Fibroblast of lung (primary cell): ENCODE data around the gene EXOSC1. TPM values are rescaled to one million over a fixed set of nuclear protein-coding genes. Genes with fewer than 3 reads are reported as not detected.

Source experiments
- DNase-seq, 2 donors: peaks; one replicate each; pipeline versions ENCODE4 v3.0.0 to v3.0.0-alpha.2; 2010; ENCODE audit warnings: low read depth in 2 of 2
- H2AFZ ChIP-seq: 2 replicates; pipeline ENCODE4 v1.5.1; 2012; ENCODE audit warnings: low read length, control low read depth, inconsistent platforms
- H3K27ac ChIP-seq: 2 replicates; pipeline ENCODE4 v1.5.1; 2011; ENCODE audit warnings: low read length, control low read depth; ENCODE audit not compliant: insufficient read depth
- H3K27me3 ChIP-seq: 2 replicates; pipeline ENCODE4 v1.5.1; 2011; ENCODE audit warnings: mild to moderate bottlenecking, low read length; ENCODE audit not compliant: control insufficient read depth, insufficient read depth
- H3K36me3 ChIP-seq: 2 replicates; pipeline ENCODE4 v1.5.1; 2011; ENCODE audit warnings: low read length; ENCODE audit not compliant: control insufficient read depth, insufficient read depth
- H3K4me1 ChIP-seq: 2 replicates; pipeline ENCODE4 v1.5.1; 2011; ENCODE audit warnings: low read length; ENCODE audit not compliant: control insufficient read depth, insufficient read depth; ENCODE audit errors: extremely low read depth
- H3K4me2 ChIP-seq: 2 replicates; pipeline ENCODE4 v1.5.1; 2011; ENCODE audit warnings: low read length, control low read depth; ENCODE audit not compliant: insufficient read depth; ENCODE audit errors: extremely low read depth
- H3K4me3 ChIP-seq, 4 experiments: fragments of 200-600 bp in 1 of 4; sonication (generic) in 1 of 4; replicated peaks in 1 of 4; 2 replicates each; pipeline ENCODE4 v1.5.1; 2011 to 2016; ENCODE audit warnings: low read length in 4 of 4, low read depth in 3 of 4, mild to moderate bottlenecking in 3 of 4, control low read depth in 2 of 4, inconsistent platforms in 1 of 4, mixed read lengths in 1 of 4; ENCODE audit not compliant: insufficient read depth in 1 of 4; ENCODE audit errors: control extremely low read depth in 1 of 4
- H3K79me2 ChIP-seq: 2 replicates; pipeline ENCODE4 v1.5.1; 2012; ENCODE audit warnings: mild to moderate bottlenecking, low read length, inconsistent platforms; ENCODE audit not compliant: control insufficient read depth, insufficient read depth
- H3K9ac ChIP-seq: 2 replicates; pipeline ENCODE4 v1.5.1; 2011; ENCODE audit warnings: mild to moderate bottlenecking, low read length, control low read depth; ENCODE audit not compliant: insufficient read depth
- H3K9me3 ChIP-seq: 2 replicates; pipeline ENCODE4 v1.5.1; 2012; ENCODE audit warnings: low read depth, low read length; ENCODE audit not compliant: control insufficient read depth, insufficient read depth
- H4K20me1 ChIP-seq: 2 replicates; pipeline ENCODE4 v1.5.1; 2011; ENCODE audit warnings: low read length; ENCODE audit not compliant: control insufficient read depth, insufficient read depth; ENCODE audit errors: extremely low read depth
- EZH2 ChIP-seq: IDR thresholded peaks from 2 replicates; pipeline ENCODE4 v1.5.1; 2012; ENCODE audit warnings: low read length, control low read depth, mild to moderate bottlenecking; ENCODE audit errors: missing control alignments
- polyA plus RNA-seq, 2 donors: library from polyadenylated mRNA; depleted of rRNA in 1 of 2; stranded (reverse) in 1 of 2; unstranded in 1 of 2; fragments of >200 nt; gene quantifications; 2 replicates each; pipeline ENCODE4 v1.2.1, GENCODE V29; 2011 to 2012; ENCODE audit warnings: missing spikeins in 1 of 2
- total RNA-seq: library from RNA; depleted of rRNA; stranded (reverse); fragments of >200 nt; gene quantifications from 2 replicates; pipeline ENCODE4 v1.2.1, GENCODE V29; 2014
- TF ChIP-seq, protein P1 (sequence below), 2 donors: IDR thresholded peaks in 1 of 2; conservative IDR thresholded peaks in 1 of 2; 1 replicate in 1 of 2; 2 replicates in 1 of 2; pipeline ENCODE4 v1.5.1; 2011 to 2012; ENCODE audit warnings: low read length in 2 of 2, control low read depth in 1 of 2, inconsistent platforms in 1 of 2, low read depth in 1 of 2, mild to moderate bottlenecking in 1 of 2

The EXOSC1 gene
- total and polyA plus RNA-seq, 2 donors (not counting 1 experiment from before 2014, with no cell fraction given), result 32.7 to 39.5 TPM

DNA sequence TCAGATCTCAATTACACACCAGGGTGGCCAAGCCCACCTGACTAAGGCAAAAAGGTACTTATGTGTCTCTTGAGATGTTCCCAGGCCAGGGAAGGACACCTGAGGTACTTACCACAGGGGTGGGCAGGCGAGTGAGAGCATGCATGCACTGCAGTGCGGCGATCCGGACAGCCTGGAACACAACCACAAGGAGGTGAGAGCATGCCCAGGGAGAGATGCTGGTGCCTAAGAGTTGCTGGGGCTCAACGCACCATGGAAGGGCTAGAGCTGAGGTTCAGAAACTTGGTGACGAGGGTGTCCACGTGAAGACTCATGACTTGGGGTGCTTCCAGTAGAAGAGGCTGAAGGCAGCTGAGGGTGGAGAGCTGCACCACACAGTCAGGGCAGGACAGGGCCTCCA lies 13.3 kb upstream of the EXOSC1 start:
- peaks cover 2% of the 10 kb centered on the region for H3K4me1 ChIP-seq
- H3K79me2 ChIP-seq, result peaks cover 2% of the 10 kb centered on the region
- no peak for TF ChIP-seq EZH2
- TF ChIP-seq, protein P1, sequence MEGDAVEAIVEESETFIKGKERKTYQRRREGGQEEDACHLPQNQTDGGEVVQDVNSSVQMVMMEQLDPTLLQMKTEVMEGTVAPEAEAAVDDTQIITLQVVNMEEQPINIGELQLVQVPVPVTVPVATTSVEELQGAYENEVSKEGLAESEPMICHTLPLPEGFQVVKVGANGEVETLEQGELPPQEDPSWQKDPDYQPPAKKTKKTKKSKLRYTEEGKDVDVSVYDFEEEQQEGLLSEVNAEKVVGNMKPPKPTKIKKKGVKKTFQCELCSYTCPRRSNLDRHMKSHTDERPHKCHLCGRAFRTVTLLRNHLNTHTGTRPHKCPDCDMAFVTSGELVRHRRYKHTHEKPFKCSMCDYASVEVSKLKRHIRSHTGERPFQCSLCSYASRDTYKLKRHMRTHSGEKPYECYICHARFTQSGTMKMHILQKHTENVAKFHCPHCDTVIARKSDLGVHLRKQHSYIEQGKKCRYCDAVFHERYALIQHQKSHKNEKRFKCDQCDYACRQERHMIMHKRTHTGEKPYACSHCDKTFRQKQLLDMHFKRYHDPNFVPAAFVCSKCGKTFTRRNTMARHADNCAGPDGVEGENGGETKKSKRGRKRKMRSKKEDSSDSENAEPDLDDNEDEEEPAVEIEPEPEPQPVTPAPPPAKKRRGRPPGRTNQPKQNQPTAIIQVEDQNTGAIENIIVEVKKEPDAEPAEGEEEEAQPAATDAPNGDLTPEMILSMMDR (conservative IDR thresholded peaks at IDR 0.05 in 1 of 2, IDR thresholded peaks at IDR 0.05 in 1 of 2; ENCODE audit: low read depth in 1 of 2, low read length in 2 of 2), result no peak
- H3K27ac ChIP-seq, result no peak overlapping the region
- no peak overlapping the region for H3K9ac ChIP-seq
- H3K27me3 ChIP-seq, result no peaks in the 10 kb centered on the region
- no peak for DNase-seq
- H3K4me3 ChIP-seq, result no peak overlapping the region
- no peak overlapping the region for H2AFZ ChIP-seq
- no peaks in the 10 kb centered on the region for H4K20me1 ChIP-seq
- no peaks in the 10 kb centered on the region for H3K9me3 ChIP-seq
- no peak overlapping the region for H3K4me2 ChIP-seq
- peaks cover 42% of the 10 kb centered on the region for H3K36me3 ChIP-seq

DNA sequence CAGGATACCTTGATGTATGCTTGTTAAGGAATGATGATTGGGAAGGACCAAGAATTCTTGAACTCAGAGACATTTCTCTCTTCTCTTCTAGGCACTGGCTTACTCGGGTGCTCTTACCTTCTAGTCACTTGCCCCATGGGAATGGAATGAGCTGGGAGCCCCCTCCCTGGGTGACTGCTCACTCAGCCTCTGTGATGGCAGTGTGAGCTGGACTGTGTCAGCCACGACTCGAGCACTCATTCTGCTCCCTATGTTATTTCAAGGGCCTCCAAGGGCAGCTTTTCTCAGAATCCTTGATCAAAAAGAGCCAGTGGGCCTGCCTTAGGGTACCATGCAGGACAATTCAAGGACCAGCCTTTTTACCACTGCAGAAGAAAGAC lies 10.9 kb upstream of the EXOSC1 start:
- Histone ChIP-seq H3K27me3 (no peaks in the 10 kb centered on the region), H3K27ac (no peak overlapping the region), H3K79me2 (peaks cover 20% of the 10 kb centered on the region), H3K4me1 (no peaks in the 10 kb centered on the region), H3K4me3 (no peak overlapping the region), H2AFZ (no peak overlapping the region), H3K36me3 (peaks cover 36% of the 10 kb centered on the region), H4K20me1 (no peaks in the 10 kb centered on the region), H3K4me2 (no peak overlapping the region), H3K9ac (no peak overlapping the region), H3K9me3 (no peaks in the 10 kb centered on the region)
- TF ChIP-seq, protein P1 (conservative IDR thresholded peaks at IDR 0.05 in 1 of 2, IDR thresholded peaks at IDR 0.05 in 1 of 2; ENCODE audit: low read depth in 1 of 2, low read length in 2 of 2), result no peak
- TF ChIP-seq EZH2, result no peak
- no peak for DNase-seq

DNA sequence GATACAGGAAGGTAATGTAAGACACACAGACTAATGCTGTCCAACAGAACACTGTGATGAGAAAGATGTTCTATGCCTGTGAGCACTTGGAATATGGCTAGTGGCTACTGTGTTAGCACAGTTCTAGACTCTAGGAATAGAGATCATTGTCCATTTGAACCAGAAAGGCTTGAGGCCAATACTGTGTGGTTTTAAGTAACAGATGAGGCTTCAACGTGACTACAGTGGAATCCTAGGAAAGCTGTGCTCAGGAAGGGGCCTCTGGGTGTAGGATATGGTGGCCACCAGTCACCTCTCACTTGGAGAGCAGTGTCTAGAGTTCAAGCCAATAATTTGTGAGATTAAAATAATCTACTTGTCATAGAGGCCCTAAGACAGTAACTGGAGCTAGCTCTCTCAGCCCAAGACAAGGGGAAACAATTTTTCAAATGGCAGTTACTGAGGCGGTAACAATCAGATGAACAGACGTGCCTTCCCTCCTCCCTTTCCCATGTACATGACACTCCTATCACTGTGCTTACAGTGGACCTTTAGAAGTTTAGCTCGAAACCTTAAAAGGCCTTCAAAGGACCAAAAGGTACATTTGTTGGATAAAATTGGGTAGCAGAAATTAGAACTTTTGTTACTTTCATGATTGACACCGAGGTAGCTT lies 10.4 kb upstream of the EXOSC1 start:
- no peaks in the 10 kb centered on the region for H3K27me3 ChIP-seq
- H4K20me1 ChIP-seq, result no peaks in the 10 kb centered on the region
- no peak overlapping the region for H3K27ac ChIP-seq
- peak in 1 of 2 donors; percentile 37 for DNase-seq
- no peaks in the 10 kb centered on the region for H3K9me3 ChIP-seq
- H3K4me3 ChIP-seq, result no peak overlapping the region
- TF ChIP-seq, protein P1 (conservative IDR thresholded peaks at IDR 0.05 in 1 of 2, IDR thresholded peaks at IDR 0.05 in 1 of 2; ENCODE audit: low read depth in 1 of 2, low read length in 2 of 2), result no peak
- no peak for TF ChIP-seq EZH2
- H3K9ac ChIP-seq, result no peak overlapping the region
- H3K4me2 ChIP-seq, result no peak overlapping the region
- H3K79me2 ChIP-seq, result peaks cover 25% of the 10 kb centered on the region
- no peaks in the 10 kb centered on the region for H3K4me1 ChIP-seq
- peaks cover 33% of the 10 kb centered on the region for H3K36me3 ChIP-seq
- H2AFZ ChIP-seq, result no peak overlapping the region
